Panc1 (cell line): ENCODE data around the gene ZNF407. TPM values are rescaled to one million over a fixed set of nuclear protein-coding genes. Genes with fewer than 3 reads are reported as not detected.
"Not testable (repeated sequence)": the region's sequence is repeated elsewhere in the genome, so short reads cannot be mapped to it uniquely, and the experiment has no call there.

Experiments
- ATAC-seq: fragments of 200-7000 bp; cut with Tn5 transposase; 2 replicates; pipeline ENCODE4 v1.9.1; 2020; ENCODE audit warnings: mild to moderate bottlenecking, moderate library complexity
- BruUV-seq: library from RNA; stranded (reverse); fragments of 400-500 nt; replicated peaks from 2 replicates; lab custom pipeline; 2021; lab: Mats Ljungman, UMichigan
- CTCF ChIA-PET: fragments of 300-600 bp; sonication (Branson Sonifier 250); formaldehyde crosslinking; loops from one replicate; lab custom pipeline; 2022; ENCODE audit warnings: antibody characterized with exemption; lab: Charles Lee
- POLR2A ChIA-PET: fragments of 300-600 bp; sonication (Branson Sonifier 250); formaldehyde crosslinking; loops from one replicate; lab custom pipeline; 2022; ENCODE audit warnings: antibody characterized with exemption; lab: Charles Lee
- DNase-seq: peaks from one replicate; pipeline ENCODE4 v3.0.0-alpha.2; 2010; ENCODE audit warnings: low read depth, low spot score
- H3K27ac ChIP-seq: 2 replicates; pipeline ENCODE4 v1.5.1; 2011; ENCODE audit warnings: mild to moderate bottlenecking, low read length, inconsistent platforms
- H3K27me3 ChIP-seq: fragments of 200-500 bp; sonication (Bioruptor generic); 2 replicates; pipeline ENCODE4 v1.6.0; 2014; ENCODE audit warnings: low read length, inconsistent platforms; ENCODE audit not compliant: control insufficient read depth, insufficient read depth
- H3K36me3 ChIP-seq: fragments of 200-500 bp; sonication (Bioruptor generic); 2 replicates; pipeline ENCODE4 v1.5.1; 2014; ENCODE audit warnings: inconsistent platforms, mild to moderate bottlenecking, low read length, moderate library complexity; ENCODE audit not compliant: control insufficient read depth, insufficient read depth
- H3K4me1 ChIP-seq: 2 replicates; pipeline ENCODE4 v1.5.1; 2011; ENCODE audit warnings: inconsistent platforms, mild to moderate bottlenecking, low read length, moderate library complexity; ENCODE audit not compliant: control insufficient read depth, insufficient read depth
- H3K4me3 ChIP-seq, 2 experiments: 2 replicates each; pipeline ENCODE4 v1.5.1; 2011 to 2012; ENCODE audit warnings: low read depth in 2 of 2, low read length in 2 of 2, mild to moderate bottlenecking in 2 of 2, inconsistent platforms in 1 of 2, moderate library complexity in 1 of 2
- H3K9me3 ChIP-seq: fragments of 200-500 bp; sonication (Bioruptor generic); 2 replicates; pipeline ENCODE4 v1.5.1; 2014; ENCODE audit warnings: low read depth, mild to moderate bottlenecking, inconsistent platforms, low read length, moderate library complexity; ENCODE audit not compliant: control insufficient read depth, insufficient read depth
- CTCF ChIP-seq: fragments of 450-650 bp; IDR thresholded peaks from 2 replicates; pipeline ENCODE4 v1.5.1; 2017; ENCODE audit warnings: mild to moderate bottlenecking
- POLR2AphosphoS5 ChIP-seq: IDR thresholded peaks from 2 replicates; pipeline ENCODE4 v1.6.1; 2012; ENCODE audit warnings: mild to moderate bottlenecking, low read depth, low read length, moderate library complexity
- REST ChIP-seq, 2 experiments: IDR thresholded peaks; 2 replicates each; pipeline ENCODE4 v1.6.1; 2011 to 2012; ENCODE audit warnings: low read depth in 2 of 2, control low read depth in 1 of 2, low read length in 1 of 2, mild to moderate bottlenecking in 1 of 2, moderate library complexity in 1 of 2; ENCODE audit not compliant: insufficient read depth in 1 of 2
- SIN3A ChIP-seq: IDR thresholded peaks from 2 replicates; pipeline ENCODE4 v1.6.1; 2012; ENCODE audit warnings: low read depth, mild to moderate bottlenecking, low read length, moderate library complexity, borderline replicate concordance; ENCODE audit not compliant: insufficient read depth
- TCF7L2 ChIP-seq: IDR thresholded peaks from 2 replicates; pipeline ENCODE4 v1.6.1; 2011; ENCODE audit warnings: mild to moderate bottlenecking, low read depth, low read length, inconsistent platforms
- in situ Hi-C: cut with HindIII; loops from 2 replicates; pipeline ENCODE4 v1.10.0; 2016; ENCODE audit warnings: low sequenced_read_pairs, low pct_unique_long_range_greater_than_20kb
- intact Hi-C: fragments of 100-400 bp; cut with micrococcal nuclease; formaldehyde crosslinking; loops from one replicate; pipeline ENCODE4 v1.10.0; 2022; ENCODE audit not compliant: unreplicated experiment
- total RNA-seq: library from RNA; stranded (reverse); gene quantifications from one replicate; pipeline ENCODE4 v1.2.1, GENCODE V29; 2021; ENCODE audit not compliant: unreplicated experiment

Gene ZNF407
- total RNA-seq, 1 experiment from 2014 or later, result 16.8 TPM

DNA sequence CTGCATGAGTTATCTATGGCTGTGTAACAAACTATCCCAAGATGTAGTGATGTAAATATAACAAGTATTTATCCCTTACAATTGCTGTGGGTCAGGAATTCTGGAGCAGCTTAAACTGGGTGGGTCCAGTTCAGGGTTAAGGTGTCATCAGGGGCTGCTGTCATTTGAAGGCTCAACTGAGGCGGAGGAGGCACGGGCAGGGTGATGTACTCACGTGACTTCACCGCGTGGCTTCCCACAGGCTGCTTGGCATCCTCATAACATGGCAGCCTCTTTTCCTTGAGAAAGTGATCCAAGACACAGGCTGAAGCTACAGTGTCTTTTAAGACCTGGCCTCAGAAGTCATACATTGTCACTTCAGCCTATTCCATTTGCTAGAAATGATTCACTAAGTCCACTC lies 485.5 kb downstream of the ZNF407 start:
- in situ Hi-C loops (no loop called here), intact Hi-C loops (no loop called here)
- H3K36me3 ChIP-seq, result no peaks in the 10 kb centered on the region
- ATAC-seq (no peak), DNase-seq (no peak)
- H3K9me3 ChIP-seq, result peaks cover 1% of the 10 kb centered on the region; the same call in 1 of the 2 replicates
- H3K27ac ChIP-seq, result no peak overlapping the region
- no TSS peak for BruUV-seq
- TF ChIP-seq POLR2AphosphoS5 (no peak), TCF7L2 (no peak), REST (IDR thresholded peaks at IDR 0.05; ENCODE audit: insufficient read depth in 1 of 2, low read depth in 2 of 2, low read length in 1 of 2) (no peak), CTCF (no peak), SIN3A (no peak)
- no peak overlapping the region for H3K4me3 ChIP-seq
- ChIA-PET CTCF (no interaction called here), POLR2A (no interaction called here)
- no peaks in the 10 kb centered on the region for H3K4me1 ChIP-seq
- no peaks in the 10 kb centered on the region for H3K27me3 ChIP-seq

- Histone ChIP-seq H3K4me1 (no peaks in the 10 kb centered on the region), H3K27me3 (no peaks in the 10 kb centered on the region), H3K27ac (no peak overlapping the region), H3K4me3 (no peak overlapping the region), H3K9me3 (no peaks in the 10 kb centered on the region), H3K36me3 (no peaks in the 10 kb centered on the region)
- POLR2A ChIA-PET, result no interaction called here
- TF ChIP-seq POLR2AphosphoS5, result no peak
- no peak for TF ChIP-seq TCF7L2
- no peak for TF ChIP-seq REST (IDR thresholded peaks at IDR 0.05; ENCODE audit: insufficient read depth in 1 of 2, low read depth in 2 of 2, low read length in 1 of 2)
- TF ChIP-seq CTCF, result no peak
- no peak for TF ChIP-seq SIN3A
- BruUV-seq, result no TSS peak
- DNase-seq, result no peak
- no peak for ATAC-seq
- in situ Hi-C loops (no loop called here), intact Hi-C loops (no loop called here)
- CTCF ChIA-PET, result no interaction called here
Observed at GRCh38 chr18:75083761-75084160, 486.1 kb downstream of the ZNF407 start.

GRCh38 chr18:75085676-75086075 lies 488.0 kb downstream of the ZNF407 start:
- ATAC-seq, H3K9me3 ChIP-seq, POLR2A ChIA-PET, DNase-seq, H3K27ac ChIP-seq, H3K27me3 ChIP-seq, H3K4me3 ChIP-seq, in situ Hi-C loops, H3K36me3 ChIP-seq, intact Hi-C loops, BruUV-seq, CTCF ChIA-PET, H3K4me1 ChIP-seq: not testable (repeated sequence)
